Neural cell (in vitro differentiated cells): ENCODE measurements around the gene TPRA1.

Source experiments
- EZH2 ChIP-seq: fragments of 200-600, 300-800 bp; shearing (Covaris generic), sonication (generic); IDR thresholded peaks from 2 replicates; pipeline ENCODE4 v1.6.1; 2014; ENCODE audit warnings: antibody characterized with exemption, low read length, borderline replicate concordance, mild to moderate bottlenecking; ENCODE audit not compliant: insufficient read depth, poor library complexity, severe bottlenecking
- TF ChIP-seq, protein P1 (sequence below): fragments of 450-650 bp; IDR thresholded peaks from 2 replicates; pipeline ENCODE4 v1.5.1; 2014; ENCODE audit warnings: antibody characterized with exemption, mild to moderate bottlenecking, moderate library complexity; ENCODE audit not compliant: poor library complexity, severe bottlenecking

DNA sequence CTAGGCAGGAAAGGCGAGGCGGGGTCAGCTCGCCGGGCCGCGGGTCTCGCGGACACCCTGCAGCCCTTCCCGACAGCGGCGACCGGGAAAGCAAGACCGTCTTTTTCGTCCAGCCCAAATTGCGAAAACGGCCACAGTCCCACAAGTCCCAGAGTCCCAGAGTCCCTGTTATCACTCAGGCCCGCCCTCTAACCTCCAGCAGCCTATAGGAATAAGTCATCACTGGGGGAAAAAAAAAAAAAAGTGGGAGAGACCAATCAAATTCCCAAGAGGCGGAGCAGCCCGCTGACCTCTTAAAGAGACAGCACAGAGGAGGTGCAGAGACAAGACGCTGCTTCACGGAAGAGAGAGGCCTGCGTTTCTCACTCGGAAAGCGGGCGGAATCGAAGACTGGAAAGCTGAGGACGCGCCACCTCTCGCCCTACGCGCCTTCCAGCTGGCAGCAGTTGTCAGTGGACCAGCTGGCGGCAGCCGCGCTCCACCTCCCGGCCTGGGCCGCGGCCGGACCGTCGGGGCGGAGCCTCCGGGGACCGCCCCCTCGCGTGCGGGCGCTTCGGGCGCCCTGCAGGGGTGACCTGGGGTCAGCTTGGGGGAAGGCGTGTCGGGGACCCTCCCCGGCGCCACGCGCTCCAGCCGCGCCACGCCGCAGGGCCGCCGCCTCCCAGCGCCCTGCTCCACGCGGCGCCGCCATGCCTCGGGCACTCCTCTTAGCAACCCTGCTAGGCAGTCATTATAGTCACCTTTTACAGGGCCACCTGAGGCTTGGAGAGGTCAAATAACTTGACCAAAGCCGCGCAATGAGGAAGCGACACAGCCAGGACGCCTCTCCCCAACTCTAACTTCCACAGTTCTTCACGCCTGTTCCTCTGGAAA, at the start of gene TPRA1:
- TF ChIP-seq, protein P1, sequence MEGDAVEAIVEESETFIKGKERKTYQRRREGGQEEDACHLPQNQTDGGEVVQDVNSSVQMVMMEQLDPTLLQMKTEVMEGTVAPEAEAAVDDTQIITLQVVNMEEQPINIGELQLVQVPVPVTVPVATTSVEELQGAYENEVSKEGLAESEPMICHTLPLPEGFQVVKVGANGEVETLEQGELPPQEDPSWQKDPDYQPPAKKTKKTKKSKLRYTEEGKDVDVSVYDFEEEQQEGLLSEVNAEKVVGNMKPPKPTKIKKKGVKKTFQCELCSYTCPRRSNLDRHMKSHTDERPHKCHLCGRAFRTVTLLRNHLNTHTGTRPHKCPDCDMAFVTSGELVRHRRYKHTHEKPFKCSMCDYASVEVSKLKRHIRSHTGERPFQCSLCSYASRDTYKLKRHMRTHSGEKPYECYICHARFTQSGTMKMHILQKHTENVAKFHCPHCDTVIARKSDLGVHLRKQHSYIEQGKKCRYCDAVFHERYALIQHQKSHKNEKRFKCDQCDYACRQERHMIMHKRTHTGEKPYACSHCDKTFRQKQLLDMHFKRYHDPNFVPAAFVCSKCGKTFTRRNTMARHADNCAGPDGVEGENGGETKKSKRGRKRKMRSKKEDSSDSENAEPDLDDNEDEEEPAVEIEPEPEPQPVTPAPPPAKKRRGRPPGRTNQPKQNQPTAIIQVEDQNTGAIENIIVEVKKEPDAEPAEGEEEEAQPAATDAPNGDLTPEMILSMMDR: peak; percentile 71
- TF ChIP-seq EZH2: no peak
